Upper lobe of right lung (tissue), 1 donor: ENCODE data around the gene RARG. TPM values are rescaled to one million over a fixed set of nuclear protein-coding genes. Genes with fewer than 3 reads are reported as not detected.

Experiments
- ATAC-seq: fragments of 200-7000 bp; cut with Tn5 transposase; one replicate; pipeline ENCODE4 v1.9.1; 2020; ENCODE audit warnings: mild to moderate bottlenecking, moderate library complexity
- DNase-seq: peaks from one replicate; pipeline ENCODE4 v3.0.0-alpha.2; 2020
- H3K27ac ChIP-seq: fragments of 200-600 bp; one replicate; pipeline ENCODE4 v1.8.0; 2022
- H3K27me3 ChIP-seq: fragments of 200-600 bp; one replicate; pipeline ENCODE4 v1.8.0; 2022; ENCODE audit warnings: mild to moderate bottlenecking
- H3K36me3 ChIP-seq: fragments of 200-600 bp; one replicate; pipeline ENCODE4 v1.8.0; 2022
- H3K4me1 ChIP-seq: fragments of 200-600 bp; one replicate; pipeline ENCODE4 v1.8.0; 2022
- H3K4me3 ChIP-seq: fragments of 200-600 bp; one replicate; pipeline ENCODE4 v1.8.0; 2022; ENCODE audit warnings: mild to moderate bottlenecking
- H3K9me3 ChIP-seq: fragments of 200-600 bp; one replicate; pipeline ENCODE4 v1.8.0; 2022
- CTCF ChIP-seq: fragments of 200-600 bp; IDR thresholded peaks from one replicate; pipeline ENCODE4 v1.8.0; 2022; ENCODE audit warnings: antibody characterized with exemption
- intact Hi-C: fragments of 100-400 bp; cut with DNase I; formaldehyde crosslinking; loops from one replicate; pipeline ENCODE4 v1.11.0; 2022
- total RNA-seq: library from RNA; stranded (reverse); fragmentation: NEBNext Ultra II Directional; extraction: Animal tissue kit (Norgen Biotek cat#: 25700); gene quantifications from one replicate; pipeline ENCODE4 v1.2.1, GENCODE V29; 2021
- donor health status: DM: no; HTN: yes; CAD: no; lungs with severe emphysema.

RARG gene
- total RNA-seq, 1 donor from 2014 or later, result 23.8 TPM

- ATAC-seq (peak; percentile 28), DNase-seq (peak; percentile 73)
- Histone ChIP-seq H3K9me3 (no peaks in the 10 kb centered on the region), H3K4me3 (peak overlapping the region; percentile 87), H3K4me1 (peaks cover 20% of the 10 kb centered on the region), H3K27ac (peak overlapping the region; percentile 92), H3K36me3 (no peaks in the 10 kb centered on the region), H3K27me3 (no peaks in the 10 kb centered on the region)
- intact Hi-C loops, result no loop called here
- no peak for TF ChIP-seq CTCF
These were observed 20.4 kb upstream of the RARG start for GRCh38 chr12:53252349-53252916.

- ATAC-seq (peak; percentile 91), DNase-seq (peak; percentile 90)
- Histone ChIP-seq H3K27me3 (no peaks in the 10 kb centered on the region), H3K36me3 (no peaks in the 10 kb centered on the region), H3K4me3 (peak overlapping the region; percentile 87), H3K27ac (peak overlapping the region; percentile 92), H3K4me1 (peaks cover 20% of the 10 kb centered on the region), H3K9me3 (no peaks in the 10 kb centered on the region)
- peak; percentile 35 for TF ChIP-seq CTCF
- intact Hi-C loops, result no loop called here
These were observed 19.7 kb upstream of the RARG start for GRCh38 chr12:53251477-53252348.

DNA sequence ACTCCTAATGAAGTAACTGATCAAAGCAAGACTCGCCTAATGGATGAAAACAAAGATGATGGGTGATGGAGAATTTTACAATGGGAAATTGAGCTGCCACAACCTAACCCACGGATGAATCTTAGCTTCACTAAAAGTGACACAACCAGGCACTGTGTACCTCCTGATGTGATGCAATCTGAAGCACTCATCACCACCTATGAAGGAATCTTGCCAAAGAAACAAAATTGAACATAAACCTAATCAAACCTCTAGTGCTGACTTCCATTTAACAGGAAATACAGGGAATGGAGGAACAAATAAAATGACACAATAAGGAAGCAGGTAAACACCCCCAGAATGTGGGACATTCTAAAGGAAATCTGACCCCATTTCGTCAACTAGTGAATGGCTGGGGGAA is 13.3 kb upstream of the RARG start:
- no peak overlapping the region for H3K4me3 ChIP-seq
- DNase-seq, result no peak
- H3K4me1 ChIP-seq, result no peaks in the 10 kb centered on the region
- H3K27ac ChIP-seq, result no peak overlapping the region
- no peaks in the 10 kb centered on the region for H3K27me3 ChIP-seq
- intact Hi-C loops, result no loop called here
- no peaks in the 10 kb centered on the region for H3K36me3 ChIP-seq
- H3K9me3 ChIP-seq, result no peaks in the 10 kb centered on the region
- TF ChIP-seq CTCF, result no peak
- ATAC-seq, result no peak

- DNase-seq, result no peak
- Histone ChIP-seq H3K36me3 (no peaks in the 10 kb centered on the region), H3K27ac (no peak overlapping the region), H3K27me3 (no peaks in the 10 kb centered on the region), H3K4me3 (no peak overlapping the region), H3K4me1 (no peaks in the 10 kb centered on the region), H3K9me3 (no peaks in the 10 kb centered on the region)
- intact Hi-C loops, result no loop called here
- no peak for TF ChIP-seq CTCF
- ATAC-seq, result no peak
These were observed 12.3 kb upstream of the RARG start for GRCh38 chr12:53244337-53244736.

- H3K9me3 ChIP-seq, result no peaks in the 10 kb centered on the region
- H3K4me1 ChIP-seq, result no peaks in the 10 kb centered on the region
- no peak overlapping the region for H3K27ac ChIP-seq
- ATAC-seq (peak; percentile 22), DNase-seq (no peak)
- TF ChIP-seq CTCF, result no peak
- H3K4me3 ChIP-seq, result no peak overlapping the region
- no peaks in the 10 kb centered on the region for H3K27me3 ChIP-seq
- H3K36me3 ChIP-seq, result no peaks in the 10 kb centered on the region
- intact Hi-C loops, result no loop called here
These were observed 9.8 kb upstream of the RARG start for GRCh38 chr12:53241623-53242412.
